Tibial artery (tissue), 4 donors: ENCODE results near the gene CDC7.
A peak's percentile ranks its signal among the peaks of the same experiment; 100 is the strongest.

Source experiments
- DNase-seq, 2 donors: peaks; one replicate each; pipeline ENCODE4 v3.0.0-alpha.2; 2019
- H3K27ac ChIP-seq, 2 donors: fragments of 200-600 bp; sonication (generic) in 1 of 2; 1 replicate in 1 of 2; 2 replicates in 1 of 2; pipeline ENCODE4 v1.5.1; 2018 to 2019; ENCODE audit warnings: mild to moderate bottlenecking in 1 of 2
- H3K27me3 ChIP-seq, 2 donors: fragments of 200-600 bp; sonication (generic) in 1 of 2; one replicate each; pipeline versions ENCODE4 v1.5.1 to v1.6.0; 2016 to 2019
- H3K36me3 ChIP-seq, 3 donors: fragments of 200-600 bp; sonication (generic) in 2 of 3; one replicate each; pipeline ENCODE4 v1.5.1; 2016 to 2019; ENCODE audit warnings: mild to moderate bottlenecking in 2 of 3
- H3K4me1 ChIP-seq, 4 donors: fragments of 200-600 bp; sonication (generic) in 2 of 4; 1 replicate in 3 of 4; 2 replicates in 1 of 4; pipeline ENCODE4 v1.5.1; 2016 to 2019
- H3K4me3 ChIP-seq, 2 donors: fragments of 200-600 bp; sonication (generic) in 1 of 2; 1 replicate in 1 of 2; 2 replicates in 1 of 2; pipeline ENCODE4 v1.5.1; 2018 to 2019; ENCODE audit warnings: mild to moderate bottlenecking in 2 of 2
- H3K9me3 ChIP-seq, 3 donors: fragments of 200-600 bp; sonication (generic) in 1 of 3; one replicate each; pipeline ENCODE4 v1.5.1; 2016 to 2019
- CTCF ChIP-seq, 2 experiments: fragments of 200-600 bp in 1 of 2; fragments of 450-650 bp in 1 of 2; IDR thresholded peaks; one replicate each; pipeline ENCODE4 v1.5.1; 2017 to 2019; ENCODE audit warnings: antibody characterized with exemption in 2 of 2, mild to moderate bottlenecking in 1 of 2, moderate library complexity in 1 of 2
- intact Hi-C: fragments of 100-400 bp; cut with DNase I; formaldehyde crosslinking; loops from one replicate; pipeline ENCODE4 v1.15.0; 2023; ENCODE audit warnings: low total_unique reads

Gene CDC7

DNA sequence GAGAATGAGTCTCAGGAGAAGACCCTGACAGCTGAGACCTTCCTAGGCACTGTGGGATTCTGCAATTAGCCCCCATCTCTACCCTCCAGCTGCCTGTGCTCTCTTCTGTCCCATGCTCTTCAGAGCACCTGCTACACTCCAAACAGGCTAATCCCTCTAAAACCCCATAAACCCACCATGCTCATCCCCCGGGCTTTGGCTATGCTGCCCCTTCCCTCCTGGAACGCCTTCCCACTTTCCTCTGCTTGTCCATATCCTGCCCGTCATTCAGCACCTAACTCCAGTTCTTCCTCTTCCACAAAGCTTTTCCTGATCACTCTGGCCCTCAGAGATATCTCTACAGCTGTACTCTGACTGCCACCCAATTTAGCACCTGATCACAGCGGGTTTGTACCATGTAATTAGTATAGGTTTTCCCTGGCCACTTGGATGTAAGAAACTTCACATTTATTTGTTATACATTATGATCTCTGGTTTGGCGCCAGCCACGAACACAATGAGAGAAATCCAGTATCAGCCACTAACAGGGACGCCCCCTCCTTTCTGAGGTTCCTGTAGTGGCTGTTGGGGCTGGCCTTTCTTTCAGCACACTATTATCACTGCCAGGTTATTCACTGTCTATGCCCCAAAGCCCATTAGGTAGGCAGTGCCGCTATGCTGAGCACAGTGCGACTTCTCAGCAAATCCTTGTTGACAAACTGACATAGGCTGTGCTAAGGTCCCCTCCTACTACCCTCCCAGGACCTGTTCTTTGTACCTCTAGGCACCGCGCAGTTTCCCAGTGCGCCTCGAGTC, 45.1 kb downstream of the CDC7 start:
- TF ChIP-seq CTCF (IDR thresholded peaks at IDR 0.05): no peak
- H3K4me3 ChIP-seq: no peak overlapping the region
- peaks cover 0 to 24% of the 10 kb centered on the region in 2 donors for H3K27me3 ChIP-seq
- intact Hi-C loops: no loop called here
- H3K9me3 ChIP-seq: no peaks in the 10 kb centered on the region
- H3K36me3 ChIP-seq: no peaks in the 10 kb centered on the region
- DNase-seq: no peak
- H3K27ac ChIP-seq: no peak overlapping the region
- no peaks in the 10 kb centered on the region for H3K4me1 ChIP-seq

GRCh38 chr1:91546301-91546581, 45.6 kb downstream of the CDC7 start:
- Histone ChIP-seq H3K36me3 (no peaks in the 10 kb centered on the region), H3K9me3 (no peaks in the 10 kb centered on the region), H3K4me1 (no peaks in the 10 kb centered on the region), H3K27ac (no peak overlapping the region), H3K4me3 (no peak overlapping the region), H3K27me3 (peaks cover 0 to 24% of the 10 kb centered on the region in 2 donors)
- TF ChIP-seq CTCF (IDR thresholded peaks at IDR 0.05): no peak
- no peak for DNase-seq
- intact Hi-C loops: no loop called here

- Histone ChIP-seq H3K4me3 (no peak overlapping the region), H3K9me3 (no peaks in the 10 kb centered on the region), H3K27ac (no peak overlapping the region), H3K36me3 (no peaks in the 10 kb centered on the region), H3K27me3 (peaks cover 0 to 24% of the 10 kb centered on the region in 2 donors), H3K4me1 (no peaks in the 10 kb centered on the region)
- intact Hi-C loops: no loop called here
- no peak for DNase-seq
- peak; percentile 11 to 23 for TF ChIP-seq CTCF (IDR thresholded peaks at IDR 0.05)
Measured at GRCh38 chr1:91546876-91547275, 46.2 kb downstream of the CDC7 start.

DNA sequence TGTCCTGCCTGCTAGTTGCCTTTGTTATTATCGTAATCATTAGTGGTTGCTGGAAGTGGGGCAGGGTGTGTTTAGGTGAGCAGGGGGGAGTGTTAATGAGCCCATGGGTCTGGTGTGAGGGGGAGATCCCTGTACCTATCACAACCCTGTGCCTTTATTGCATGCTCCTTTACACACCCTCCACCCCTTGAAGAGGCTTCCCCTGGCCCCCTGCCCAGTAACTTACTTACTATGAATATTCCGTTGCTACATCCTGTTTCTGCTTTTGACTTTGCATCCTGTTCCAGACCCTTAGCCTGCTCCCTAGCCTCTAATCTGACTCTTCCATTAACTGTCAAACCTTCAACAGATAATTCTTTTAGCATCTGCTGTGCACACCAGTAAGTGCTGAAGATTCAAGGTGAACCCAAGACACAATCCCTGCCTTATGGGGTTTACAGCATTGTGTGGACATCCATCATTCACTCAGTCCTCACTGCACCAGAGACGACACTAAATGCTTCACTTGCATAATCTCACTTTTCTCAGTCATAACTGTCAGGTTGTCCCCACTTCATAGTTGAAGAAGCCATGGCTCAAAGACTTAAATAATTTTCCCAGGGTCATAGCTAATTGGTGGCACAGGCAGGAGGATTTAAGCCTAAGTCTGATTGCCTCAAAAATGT, 47.9 kb downstream of the CDC7 start:
- Histone ChIP-seq H3K4me1 (peaks cover 0 to 11% (median 7%) of the 10 kb centered on the region in 4 donors), H3K9me3 (no peaks in the 10 kb centered on the region), H3K4me3 (no peak overlapping the region), H3K36me3 (no peaks in the 10 kb centered on the region), H3K27me3 (peaks cover 0 to 24% of the 10 kb centered on the region in 2 donors), H3K27ac (no peak overlapping the region)
- no peak for TF ChIP-seq CTCF (IDR thresholded peaks at IDR 0.05)
- no peak for DNase-seq
- intact Hi-C loops: no loop called here

- Histone ChIP-seq H3K4me1 (peaks cover 0 to 12% (median 7%) of the 10 kb centered on the region in 4 donors), H3K27ac (no peak overlapping the region), H3K9me3 (no peaks in the 10 kb centered on the region), H3K36me3 (no peaks in the 10 kb centered on the region), H3K27me3 (peaks cover 0 to 24% of the 10 kb centered on the region in 2 donors), H3K4me3 (no peak overlapping the region)
- no peak for TF ChIP-seq CTCF (IDR thresholded peaks at IDR 0.05)
- no peak for DNase-seq
- intact Hi-C loops: no loop called here
Measured at GRCh38 chr1:91549041-91549735, 48.5 kb downstream of the CDC7 start.
